ENCODE data around the gene USP28.

USP28 gene

GRCh38 chr11:113827477-113827876, 47.9 kb downstream of the USP28 start:
- TF ChIP-seq, protein P1, sequence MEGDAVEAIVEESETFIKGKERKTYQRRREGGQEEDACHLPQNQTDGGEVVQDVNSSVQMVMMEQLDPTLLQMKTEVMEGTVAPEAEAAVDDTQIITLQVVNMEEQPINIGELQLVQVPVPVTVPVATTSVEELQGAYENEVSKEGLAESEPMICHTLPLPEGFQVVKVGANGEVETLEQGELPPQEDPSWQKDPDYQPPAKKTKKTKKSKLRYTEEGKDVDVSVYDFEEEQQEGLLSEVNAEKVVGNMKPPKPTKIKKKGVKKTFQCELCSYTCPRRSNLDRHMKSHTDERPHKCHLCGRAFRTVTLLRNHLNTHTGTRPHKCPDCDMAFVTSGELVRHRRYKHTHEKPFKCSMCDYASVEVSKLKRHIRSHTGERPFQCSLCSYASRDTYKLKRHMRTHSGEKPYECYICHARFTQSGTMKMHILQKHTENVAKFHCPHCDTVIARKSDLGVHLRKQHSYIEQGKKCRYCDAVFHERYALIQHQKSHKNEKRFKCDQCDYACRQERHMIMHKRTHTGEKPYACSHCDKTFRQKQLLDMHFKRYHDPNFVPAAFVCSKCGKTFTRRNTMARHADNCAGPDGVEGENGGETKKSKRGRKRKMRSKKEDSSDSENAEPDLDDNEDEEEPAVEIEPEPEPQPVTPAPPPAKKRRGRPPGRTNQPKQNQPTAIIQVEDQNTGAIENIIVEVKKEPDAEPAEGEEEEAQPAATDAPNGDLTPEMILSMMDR (IDR thresholded peaks at IDR 0.05) = no peak

- TF ChIP-seq, protein P1 (IDR thresholded peaks at IDR 0.05) = no peak
Observed at GRCh38 chr11:113818426-113818825, 56.9 kb downstream of the USP28 start.

GRCh38 chr11:113817626-113818025, 57.7 kb downstream of the USP28 start:
- TF ChIP-seq, protein P1 (IDR thresholded peaks at IDR 0.05) = no peak

GRCh38 chr11:113817162-113817561, 58.2 kb downstream of the USP28 start:
- TF ChIP-seq, protein P1 (IDR thresholded peaks at IDR 0.05) = no peak

DNA sequence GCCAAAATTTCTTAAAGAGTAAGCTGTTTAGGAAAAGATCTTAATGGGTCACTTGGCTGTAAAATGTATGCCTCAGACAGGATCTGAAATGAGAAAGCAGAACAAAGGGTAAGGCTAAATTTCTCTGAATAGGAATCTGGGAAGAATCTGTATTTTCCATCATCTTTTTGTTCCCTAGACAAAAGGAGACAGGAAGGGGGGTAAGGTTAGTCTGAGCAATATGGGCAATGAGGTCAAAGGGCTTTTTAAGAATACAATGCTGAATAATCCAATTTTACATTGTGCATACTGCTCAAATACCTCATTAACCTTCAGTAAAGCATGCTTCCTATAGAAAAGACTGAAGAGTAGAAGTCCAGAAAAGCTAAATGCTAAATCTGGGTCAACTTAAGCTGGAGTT, 61.2 kb downstream of the USP28 start:
- TF ChIP-seq, protein P1 (IDR thresholded peaks at IDR 0.05) = no peak

DNA sequence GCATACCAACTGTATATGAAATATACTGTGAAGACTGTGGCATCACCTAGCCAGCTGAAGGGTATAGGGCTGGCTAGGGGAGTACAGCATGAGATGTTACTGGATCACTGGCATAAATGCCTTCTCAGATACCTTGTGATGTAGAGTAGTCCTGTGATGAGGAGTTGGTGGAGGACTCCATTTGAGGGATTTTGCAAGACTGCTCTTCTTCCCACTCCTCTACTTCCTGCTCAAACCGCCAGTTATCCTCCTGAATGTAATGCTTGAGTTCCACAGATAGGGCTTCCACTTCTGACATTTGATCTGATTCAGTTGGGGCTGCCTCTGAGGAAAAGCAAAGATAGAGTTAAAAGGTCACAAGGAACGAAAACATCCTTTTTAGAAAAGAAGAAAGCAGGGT, 66.4 kb downstream of the USP28 start:
- TF ChIP-seq, protein P1 (IDR thresholded peaks at IDR 0.05) = no peak

GRCh38 chr11:113806406-113806805, 69.0 kb downstream of the USP28 start:
- TF ChIP-seq, protein P1 (IDR thresholded peaks at IDR 0.05) = peak; percentile 55

GRCh38 chr11:113805640-113806039, 69.7 kb downstream of the USP28 start:
- TF ChIP-seq, protein P1 (IDR thresholded peaks at IDR 0.05) = no peak
